ENCODE data around the gene CTIF. TPM values are rescaled to one million over a fixed set of nuclear protein-coding genes. Genes with fewer than 3 reads are reported as not detected.
"Not testable (repeated sequence)": the region's sequence is repeated elsewhere in the genome, so short reads cannot be mapped to it uniquely, and the experiment has no call there.

CTIF gene
- total RNA-seq, 1 experiment from 2014 or later: 13.6 TPM

- Histone ChIP-seq H3K27ac (no peak overlapping the region), H3K9me3 (replicated peaks) (no peaks in the 10 kb centered on the region), H3K36me3 (no peaks in the 10 kb centered on the region; the same call in 1 of the 2 replicates), H3K4me1 (no peaks in the 10 kb centered on the region; the same call in 1 of the 2 replicates), H3K4me3 (no peak overlapping the region), H3K27me3 (no peaks in the 10 kb centered on the region)
- no peak for DNase-seq
Measured at GRCh38 chr18:48645427-48646002, 106.7 kb downstream of the CTIF start.

- H3K27me3 ChIP-seq: no peaks in the 10 kb centered on the region
- no peak overlapping the region for H3K4me3 ChIP-seq
- no peaks in the 10 kb centered on the region for H3K36me3 ChIP-seq
- DNase-seq: no peak
- no peak overlapping the region for H3K27ac ChIP-seq
- no peaks in the 10 kb centered on the region for H3K9me3 ChIP-seq (replicated peaks)
- no peaks in the 10 kb centered on the region; the same call in 1 of the 2 replicates for H3K4me1 ChIP-seq
Measured at GRCh38 chr18:48646976-48647375, 108.1 kb downstream of the CTIF start.

GRCh38 chr18:48649231-48649630 is 110.4 kb downstream of the CTIF start:
- H3K4me3 ChIP-seq: no peak overlapping the region
- no peaks in the 10 kb centered on the region; the same call in 1 of the 2 replicates for H3K4me1 ChIP-seq
- H3K27me3 ChIP-seq: no peaks in the 10 kb centered on the region
- no peak overlapping the region for H3K27ac ChIP-seq
- no peaks in the 10 kb centered on the region for H3K9me3 ChIP-seq (replicated peaks)
- no peak for DNase-seq
- H3K36me3 ChIP-seq: no peaks in the 10 kb centered on the region

GRCh38 chr18:48654591-48654990 is 115.8 kb downstream of the CTIF start:
- not testable (repeated sequence) for DNase-seq, H3K36me3 ChIP-seq

GRCh38 chr18:48655508-48655907 is 116.7 kb downstream of the CTIF start:
- H3K9me3 ChIP-seq (replicated peaks): no peaks in the 10 kb centered on the region
- no peak overlapping the region for H3K4me3 ChIP-seq
- no peaks in the 10 kb centered on the region for H3K27me3 ChIP-seq
- no peak overlapping the region for H3K27ac ChIP-seq
- no peak for DNase-seq
- H3K36me3 ChIP-seq: no peaks in the 10 kb centered on the region
- no peaks in the 10 kb centered on the region for H3K4me1 ChIP-seq

More at GRCh38 chr18:48654591-48654990, 115.8 kb downstream of the CTIF start:
- not testable (repeated sequence) for H3K4me1 ChIP-seq; H3K4me3 ChIP-seq; H3K27ac ChIP-seq; H3K9me3 ChIP-seq (replicated peaks); H3K27me3 ChIP-seq

- Histone ChIP-seq H3K4me1 (no peaks in the 10 kb centered on the region), H3K9me3 (replicated peaks) (no peaks in the 10 kb centered on the region), H3K27ac (no peak overlapping the region), H3K27me3 (no peaks in the 10 kb centered on the region), H3K36me3 (no peaks in the 10 kb centered on the region), H3K4me3 (no peak overlapping the region)
- no peak for DNase-seq
Measured at GRCh38 chr18:48656176-48656575, 117.3 kb downstream of the CTIF start.

- peaks cover under 1% of the 10 kb centered on the region; the same call in 1 of the 2 replicates for H3K4me1 ChIP-seq
- H3K27me3 ChIP-seq: no peaks in the 10 kb centered on the region
- H3K9me3 ChIP-seq (replicated peaks): no peaks in the 10 kb centered on the region
- no peak for DNase-seq
- H3K36me3 ChIP-seq: no peaks in the 10 kb centered on the region
- H3K4me3 ChIP-seq: no peak overlapping the region
- H3K27ac ChIP-seq: no peak overlapping the region
Measured at GRCh38 chr18:48656582-48656981, 117.8 kb downstream of the CTIF start.

GRCh38 chr18:48657447-48658120 is 118.8 kb downstream of the CTIF start:
- H3K27ac ChIP-seq: no peak overlapping the region
- no peaks in the 10 kb centered on the region for H3K36me3 ChIP-seq
- H3K27me3 ChIP-seq: no peaks in the 10 kb centered on the region
- H3K4me1 ChIP-seq: peaks cover 9% of the 10 kb centered on the region; the same call in 1 of the 2 replicates
- DNase-seq: no peak
- no peaks in the 10 kb centered on the region for H3K9me3 ChIP-seq (replicated peaks)
- H3K4me3 ChIP-seq: no peak overlapping the region

GRCh38 chr18:48658721-48659120 is 119.9 kb downstream of the CTIF start:
- Histone ChIP-seq H3K27ac (no peak overlapping the region), H3K27me3 (no peaks in the 10 kb centered on the region), H3K4me3 (no peak overlapping the region), H3K36me3 (no peaks in the 10 kb centered on the region), H3K4me1 (peaks cover 9% of the 10 kb centered on the region; the same call in 1 of the 2 replicates), H3K9me3 (replicated peaks) (no peaks in the 10 kb centered on the region)
- no peak for DNase-seq

- H3K4me3 ChIP-seq: no peak overlapping the region
- H3K36me3 ChIP-seq: no peaks in the 10 kb centered on the region
- no peaks in the 10 kb centered on the region for H3K9me3 ChIP-seq (replicated peaks)
- H3K4me1 ChIP-seq: peaks cover 9% of the 10 kb centered on the region; the same call in 1 of the 2 replicates
- no peak overlapping the region for H3K27ac ChIP-seq
- DNase-seq: no peak
- no peaks in the 10 kb centered on the region for H3K27me3 ChIP-seq
Measured at GRCh38 chr18:48659188-48660009, 120.6 kb downstream of the CTIF start.

GRCh38 chr18:48660346-48661228 is 121.8 kb downstream of the CTIF start:
- Histone ChIP-seq H3K4me1 (peaks cover 9% of the 10 kb centered on the region; the same call in 1 of the 2 replicates), H3K27ac (no peak overlapping the region), H3K9me3 (replicated peaks) (no peaks in the 10 kb centered on the region), H3K4me3 (no peak overlapping the region), H3K27me3 (no peaks in the 10 kb centered on the region), H3K36me3 (peaks cover 3% of the 10 kb centered on the region; the same call in 1 of the 2 replicates)
- DNase-seq: no peak

- Histone ChIP-seq H3K4me1 (peaks cover 9% of the 10 kb centered on the region; the same call in 1 of the 2 replicates), H3K4me3 (no peak overlapping the region), H3K36me3 (peaks cover 11% of the 10 kb centered on the region; the same call in 1 of the 2 replicates), H3K27me3 (no peaks in the 10 kb centered on the region), H3K9me3 (replicated peaks) (no peaks in the 10 kb centered on the region), H3K27ac (no peak overlapping the region)
- no peak for DNase-seq
Measured at GRCh38 chr18:48661421-48661820, 122.6 kb downstream of the CTIF start.

- no peak overlapping the region for H3K27ac ChIP-seq
- H3K4me3 ChIP-seq: no peak overlapping the region
- H3K4me1 ChIP-seq: peaks cover 9% of the 10 kb centered on the region; the same call in 1 of the 2 replicates
Measured at GRCh38 chr18:48662011-48662661, 123.3 kb downstream of the CTIF start.

More at GRCh38 chr18:48662011-48662661, 123.3 kb downstream of the CTIF start:
- H3K36me3 ChIP-seq: peaks cover 11% of the 10 kb centered on the region; the same call in 1 of the 2 replicates
- H3K9me3 ChIP-seq (replicated peaks): no peaks in the 10 kb centered on the region
- peak; percentile 16 to 51 for DNase-seq
- H3K27me3 ChIP-seq: no peaks in the 10 kb centered on the region

All from SJCRH30 (cell line).